NCI-H345 (cell line): ENCODE data around the gene TRABD2B.

Source experiments
- DNase-seq: peaks from one replicate; lab custom pipeline; 2025; lab: John Stamatoyannopoulos, UW

TRABD2B gene

DNA sequence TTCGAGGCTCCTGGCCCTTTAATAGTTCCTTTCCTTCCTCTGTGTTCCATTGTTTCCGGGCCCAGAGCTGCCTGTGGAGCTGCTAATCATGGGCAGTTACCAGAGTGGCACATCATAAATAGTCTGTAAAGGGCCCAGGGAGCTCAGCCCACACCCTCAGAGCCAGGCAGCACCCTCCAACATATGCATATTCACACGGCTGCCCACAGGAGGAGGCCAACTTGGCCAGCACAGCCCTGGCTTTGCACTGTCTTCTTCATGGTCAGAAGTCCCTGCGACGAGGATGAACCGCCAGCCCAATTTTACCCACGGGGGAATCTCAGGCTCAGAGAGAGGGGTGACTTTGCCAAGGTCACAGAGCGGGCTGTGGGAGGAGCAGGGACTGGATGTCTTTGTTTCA lies 172.5 kb downstream of the TRABD2B start:
- DNase-seq: no peak

DNA sequence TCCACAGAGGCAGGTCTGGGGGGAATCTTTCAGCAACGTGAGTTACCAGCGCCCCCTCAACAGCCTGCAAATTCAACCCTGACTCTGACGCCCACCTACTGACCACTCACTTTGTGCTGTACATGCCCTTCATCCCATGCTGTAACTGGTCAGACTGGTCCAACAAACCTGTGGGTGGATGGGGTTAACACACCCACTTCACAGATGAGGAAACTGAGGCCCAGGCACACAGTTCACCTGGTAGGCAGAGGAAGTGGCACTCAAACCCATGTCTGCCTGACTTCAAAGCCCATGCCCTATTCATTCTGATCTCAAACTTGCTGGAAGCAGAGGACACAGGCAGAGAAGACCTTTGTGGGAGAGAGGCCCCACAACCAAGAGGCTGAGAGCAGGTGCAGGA lies 172.9 kb downstream of the TRABD2B start:
- DNase-seq: no peak

DNA sequence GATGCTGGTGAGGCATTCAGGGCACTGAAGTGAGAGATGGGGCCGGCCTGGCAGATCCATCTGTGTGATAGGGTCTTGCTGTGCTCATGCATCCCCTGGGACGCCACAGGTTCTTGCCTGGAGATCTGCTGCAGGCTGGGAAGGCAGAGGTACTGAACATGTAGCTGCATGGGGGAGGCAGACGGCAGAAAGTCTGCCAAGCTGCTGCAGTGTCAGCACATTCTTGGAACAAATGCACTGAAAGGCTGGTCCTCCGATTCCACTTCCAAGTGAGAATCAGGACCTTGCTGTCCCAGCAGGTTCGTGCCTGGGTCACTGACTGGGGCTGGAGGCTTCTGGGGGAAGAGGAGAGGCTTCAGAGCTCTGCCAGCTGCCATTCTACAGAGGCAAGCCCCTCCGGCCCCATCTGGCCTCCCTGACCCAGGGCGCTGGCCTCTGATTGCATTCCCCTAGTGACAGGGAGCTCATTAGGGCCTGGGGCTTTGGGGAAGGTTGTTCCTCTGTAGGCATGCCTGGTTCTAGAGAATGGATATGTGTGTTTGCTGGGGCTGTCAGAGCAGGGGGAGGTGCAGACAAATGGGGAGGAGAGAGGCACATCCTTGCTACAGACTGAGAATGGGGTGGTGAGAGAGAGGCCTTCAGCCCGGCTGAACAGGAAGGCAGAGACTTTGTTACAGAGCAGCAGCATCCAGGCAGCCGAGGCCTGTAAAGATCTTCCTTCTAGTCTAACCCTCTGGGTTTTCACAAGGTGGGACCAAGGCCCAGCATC lies 174.0 kb downstream of the TRABD2B start:
- DNase-seq: no peak

DNA sequence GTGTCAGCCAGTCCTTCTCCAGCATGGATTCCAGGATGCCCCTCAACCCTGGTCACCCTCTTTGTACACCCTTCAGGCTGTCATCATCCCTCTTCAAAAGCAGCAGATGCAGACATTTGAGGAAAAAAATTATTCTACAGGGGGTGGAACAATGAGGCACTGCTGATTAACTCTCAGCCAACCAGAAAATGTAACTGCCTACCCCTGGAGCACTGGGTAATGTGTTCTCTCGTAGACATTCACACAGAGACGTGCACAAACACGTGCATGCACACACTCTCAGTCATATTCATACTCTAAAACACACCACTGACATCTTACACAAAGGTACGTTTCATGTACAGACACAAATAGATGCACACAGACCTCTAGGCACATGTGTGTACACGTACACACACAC lies 175.4 kb downstream of the TRABD2B start:
- no peak for DNase-seq

DNA sequence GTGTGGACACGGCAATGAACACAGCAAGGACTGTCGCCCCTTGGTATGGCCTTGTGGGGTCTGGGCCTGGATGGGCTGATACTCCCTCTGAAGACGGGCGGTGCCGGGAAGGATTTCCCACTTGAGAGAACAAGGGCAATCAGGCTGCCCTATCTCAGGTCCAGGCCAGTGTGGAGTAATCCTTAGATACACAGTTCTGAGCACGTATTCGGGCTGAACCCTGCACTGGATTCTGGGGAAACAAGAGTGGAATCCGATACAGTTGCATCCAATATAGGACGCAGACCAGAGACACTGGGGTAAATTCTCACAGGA lies 177.7 kb downstream of the TRABD2B start:
- no peak for DNase-seq

DNA sequence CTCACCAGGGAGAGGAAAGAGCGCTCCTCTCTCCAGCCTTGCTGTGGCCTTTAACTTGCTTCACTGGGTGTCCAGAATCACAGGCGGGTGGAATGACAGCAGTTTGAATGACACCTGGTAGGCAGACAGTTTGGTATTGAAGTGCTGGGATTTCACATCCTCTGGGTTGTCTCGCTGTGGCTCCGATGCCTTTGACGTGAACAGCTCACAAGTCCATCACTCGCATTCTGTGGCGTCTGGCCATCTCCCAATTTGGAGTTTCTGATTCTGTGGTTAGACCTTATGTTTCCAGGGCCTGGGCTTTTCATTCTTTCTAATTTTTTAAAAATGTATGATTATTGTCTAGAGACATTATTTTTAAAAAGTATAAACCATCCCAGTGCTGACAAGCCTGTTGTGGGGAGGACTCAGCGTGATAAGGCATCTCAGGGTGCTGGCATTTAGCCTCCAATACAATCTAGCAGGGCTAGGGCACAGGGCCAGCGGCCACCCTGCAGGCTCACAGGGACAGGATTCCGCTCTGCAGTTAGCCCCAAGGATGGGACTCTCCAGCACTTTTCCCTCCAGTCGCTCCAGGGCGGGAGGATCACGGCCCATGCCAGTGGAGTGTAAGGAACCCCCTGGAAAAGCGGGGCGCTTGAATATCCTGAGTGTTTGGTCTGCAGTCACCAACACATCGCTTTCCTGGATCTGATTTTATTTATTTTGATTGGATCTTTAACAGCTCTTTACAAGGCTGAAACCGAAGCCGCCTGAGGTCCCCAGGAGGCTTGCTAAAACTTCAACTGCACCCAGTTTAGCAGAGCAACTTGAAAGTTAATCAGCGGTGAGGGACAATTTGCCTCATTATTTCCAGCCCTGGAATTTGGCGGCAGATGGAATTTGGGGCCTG lies 178.3 kb downstream of the TRABD2B start:
- DNase-seq: no peak

DNA sequence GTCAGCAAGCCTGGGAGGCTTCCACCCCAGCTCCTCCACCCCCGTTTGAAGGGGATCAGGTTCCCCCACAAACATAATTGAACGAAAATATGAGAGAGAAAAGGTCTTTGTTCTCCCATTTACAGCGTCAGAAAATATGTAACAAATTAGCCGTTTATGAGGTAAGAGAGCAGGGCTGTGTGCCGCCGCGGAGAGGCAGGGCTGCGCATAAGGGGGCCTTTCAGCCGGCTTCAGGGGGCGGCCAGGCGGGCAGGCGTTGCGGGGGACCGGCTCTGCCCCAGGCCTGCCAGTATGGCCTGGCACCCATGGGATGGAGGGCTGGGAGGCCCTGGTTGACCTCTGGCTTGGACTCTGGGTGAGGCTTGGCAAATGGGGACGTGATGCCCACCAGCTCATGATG lies 179.3 kb downstream of the TRABD2B start:
- DNase-seq: no peak

DNA sequence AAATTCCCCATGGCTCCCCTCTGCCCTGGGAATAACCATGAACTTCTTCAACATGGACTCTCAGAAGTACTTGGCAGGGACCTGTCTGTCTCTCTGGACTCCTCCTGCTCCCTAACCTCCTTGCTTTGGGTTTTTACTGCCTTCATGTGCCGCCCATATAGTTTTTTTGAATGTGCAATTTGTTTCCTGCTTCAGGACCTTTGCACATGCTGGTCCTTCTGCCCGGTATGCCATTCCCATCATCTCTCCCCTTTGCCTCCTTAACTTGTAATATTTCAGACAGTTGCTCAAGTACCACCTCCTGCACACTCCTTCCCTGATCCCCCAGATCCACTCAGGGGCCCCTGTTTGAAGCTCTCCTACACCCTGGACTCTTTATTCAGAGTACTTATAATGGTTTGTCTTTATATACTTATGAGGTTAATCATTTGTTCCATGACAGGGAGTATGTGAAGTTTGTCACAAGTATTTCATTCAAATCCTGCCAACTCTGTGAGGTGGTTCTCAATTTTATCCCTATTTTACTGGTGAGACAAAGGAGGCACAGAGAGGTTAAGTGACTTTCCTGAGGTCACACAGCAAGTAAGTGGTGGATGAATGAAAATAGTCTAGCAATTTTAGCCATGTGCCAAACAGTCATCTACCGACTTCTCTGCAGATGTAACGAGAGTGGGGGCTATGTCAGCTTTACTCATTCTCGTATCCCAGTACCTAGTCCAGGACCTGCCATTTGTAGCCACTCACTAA lies 180.7 kb downstream of the TRABD2B start:
- no peak for DNase-seq

DNA sequence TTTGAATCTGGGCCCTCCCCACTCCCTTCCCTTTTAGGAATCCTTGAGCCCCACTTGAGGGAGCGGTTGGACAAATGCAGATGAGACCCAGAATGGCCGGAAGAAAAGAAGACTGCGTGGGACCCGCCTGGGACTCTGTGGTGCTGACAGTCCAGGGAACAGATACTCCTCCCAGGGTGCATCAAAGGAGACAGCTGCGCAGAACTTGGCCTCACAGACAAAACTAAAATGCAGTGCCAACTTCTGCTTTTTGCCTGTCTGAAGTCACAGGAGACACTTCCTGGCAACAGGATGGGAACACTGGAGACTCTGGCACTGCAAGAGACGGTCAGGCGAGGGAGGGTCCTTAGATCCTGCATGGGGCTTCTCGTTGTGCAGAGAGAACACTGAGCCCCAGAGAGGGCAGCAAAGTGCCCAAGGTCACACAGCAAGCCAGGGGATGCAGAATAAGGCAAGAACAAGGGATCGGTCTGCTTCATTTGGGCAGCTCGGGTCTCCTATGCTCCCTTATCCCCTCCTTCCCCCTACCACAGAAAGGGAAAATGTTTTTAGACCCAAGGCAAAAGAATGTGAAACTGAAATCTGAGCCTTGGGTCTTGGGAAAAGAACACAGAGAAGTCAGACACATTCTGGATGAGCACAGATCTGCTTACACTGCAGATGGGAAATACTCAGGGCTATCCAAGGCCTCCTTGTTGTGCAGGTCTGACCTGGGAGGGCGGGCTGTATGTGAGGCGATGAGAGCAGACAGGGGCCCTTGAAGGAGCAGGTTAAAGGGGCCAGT lies 182.4 kb downstream of the TRABD2B start:
- DNase-seq: no peak

DNA sequence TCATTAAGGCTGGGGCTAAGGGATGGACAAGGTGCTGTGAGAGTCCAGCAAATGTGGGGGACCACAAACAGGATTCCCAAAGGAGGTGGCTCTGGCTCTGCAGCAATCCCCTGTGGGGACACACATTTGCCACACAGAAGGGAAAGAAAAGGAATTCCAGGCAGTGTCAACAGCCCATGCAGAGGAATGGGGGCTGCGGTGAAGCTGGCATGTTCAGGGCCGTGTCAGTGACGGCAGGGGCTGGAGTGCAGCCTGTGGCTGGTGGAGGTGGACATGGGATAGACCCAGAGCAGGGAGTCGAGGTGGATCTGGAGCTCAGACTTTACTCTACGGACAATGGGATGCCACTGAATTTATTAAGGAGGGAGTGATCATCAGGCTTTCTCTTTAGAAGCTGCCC lies 183.2 kb downstream of the TRABD2B start:
- no peak for DNase-seq

DNA sequence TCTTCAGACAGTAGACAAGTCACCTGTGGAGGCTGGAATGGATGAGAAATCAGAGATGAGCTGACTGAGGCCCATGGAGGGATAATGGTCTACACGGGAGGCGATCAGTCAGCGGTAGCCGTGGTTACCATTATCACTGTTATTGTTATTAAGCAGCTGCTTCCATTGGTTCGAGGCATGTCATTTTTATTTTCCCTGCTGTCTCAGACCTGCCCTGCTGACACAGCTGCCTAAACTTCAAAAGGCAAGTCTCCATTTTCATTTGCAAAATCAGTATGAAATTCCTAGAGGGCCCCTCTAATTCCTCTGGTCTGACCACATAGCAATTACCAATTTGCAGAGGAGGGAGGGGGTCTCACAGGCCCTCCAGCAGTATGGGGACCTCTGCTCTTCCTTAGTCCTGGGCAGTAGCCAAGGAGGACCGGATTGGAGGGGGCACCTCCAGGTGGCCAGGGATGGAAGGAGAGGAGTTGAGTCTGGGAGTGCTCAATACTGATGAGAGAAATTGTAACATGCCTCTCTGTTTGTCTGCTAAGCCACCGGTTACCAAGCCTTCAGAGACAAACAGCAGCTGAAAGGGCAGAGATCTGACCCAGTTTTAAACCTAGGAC lies 184.2 kb downstream of the TRABD2B start:
- DNase-seq: no peak

DNA sequence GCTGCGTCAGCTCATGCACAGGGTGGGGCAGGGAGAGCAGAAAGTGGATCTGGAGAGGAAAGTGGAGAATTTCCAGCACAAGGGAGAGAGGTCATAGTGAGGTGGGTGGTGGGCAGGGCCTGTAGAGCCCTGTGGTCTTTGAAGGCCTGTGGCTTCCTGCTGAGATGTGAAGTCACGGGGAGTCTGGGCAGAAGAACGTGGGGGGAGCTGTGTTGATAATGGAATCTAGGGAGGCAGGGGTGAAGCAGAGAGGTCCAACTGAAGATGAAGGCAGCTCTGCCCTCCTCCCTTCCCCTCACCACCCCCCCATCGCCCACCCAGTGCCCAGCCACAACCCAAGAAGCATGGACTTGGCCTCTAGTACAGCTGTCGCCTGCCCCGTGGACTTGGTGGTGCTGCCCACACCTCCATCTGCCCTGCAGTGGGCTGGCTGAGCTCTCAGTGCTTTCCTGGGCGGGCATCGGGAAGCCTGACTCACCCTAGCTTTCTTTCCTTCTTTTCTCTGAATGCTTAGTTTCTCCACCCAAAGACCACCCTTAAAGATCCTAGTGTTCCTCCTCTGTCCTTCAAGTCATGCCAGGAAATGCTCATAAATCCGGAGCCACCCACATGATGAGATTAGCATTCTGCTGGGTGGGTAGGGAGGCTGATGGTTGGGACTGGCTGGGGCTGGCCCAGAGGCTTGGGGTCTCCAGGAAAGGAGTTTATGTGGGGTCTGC lies 186.1 kb downstream of the TRABD2B start:
- DNase-seq: no peak

DNA sequence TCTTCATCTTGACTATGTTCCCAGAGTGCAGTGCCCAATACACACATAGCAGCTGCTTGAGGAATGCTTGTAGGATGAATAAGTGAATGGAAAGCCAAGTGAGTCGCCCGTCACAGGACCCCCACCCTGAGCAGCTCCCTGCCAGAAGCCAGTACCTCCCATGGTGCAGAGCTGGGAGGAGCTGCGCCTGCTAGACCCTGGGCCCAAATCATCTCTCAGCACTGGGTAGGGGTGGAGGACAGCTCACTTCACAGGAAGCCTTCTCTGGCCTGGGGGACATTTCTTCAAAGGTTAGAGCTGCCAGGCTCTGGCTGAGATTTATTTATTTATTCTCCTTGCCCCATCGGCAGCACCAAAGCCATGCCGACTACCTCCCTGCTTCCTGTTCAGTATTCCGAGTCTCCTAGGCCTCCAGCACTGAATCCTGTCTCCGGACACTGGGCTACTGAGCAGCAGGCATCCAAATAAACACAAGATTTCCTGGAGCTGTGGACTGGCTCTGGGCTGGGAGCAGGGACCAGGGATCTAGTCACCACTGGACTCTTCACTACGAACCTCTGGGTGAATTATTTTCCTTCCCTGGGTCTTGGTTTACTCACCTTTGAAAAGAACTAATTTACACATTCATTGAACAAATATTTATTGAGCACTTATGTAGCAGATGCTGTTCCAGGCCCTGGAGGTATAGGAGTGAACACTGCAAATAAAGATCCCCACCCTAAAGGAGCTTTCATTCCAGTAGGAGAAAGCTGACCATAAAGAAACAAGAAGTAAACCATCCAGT lies 187.7 kb downstream of the TRABD2B start:
- DNase-seq: peak; percentile 61

DNA sequence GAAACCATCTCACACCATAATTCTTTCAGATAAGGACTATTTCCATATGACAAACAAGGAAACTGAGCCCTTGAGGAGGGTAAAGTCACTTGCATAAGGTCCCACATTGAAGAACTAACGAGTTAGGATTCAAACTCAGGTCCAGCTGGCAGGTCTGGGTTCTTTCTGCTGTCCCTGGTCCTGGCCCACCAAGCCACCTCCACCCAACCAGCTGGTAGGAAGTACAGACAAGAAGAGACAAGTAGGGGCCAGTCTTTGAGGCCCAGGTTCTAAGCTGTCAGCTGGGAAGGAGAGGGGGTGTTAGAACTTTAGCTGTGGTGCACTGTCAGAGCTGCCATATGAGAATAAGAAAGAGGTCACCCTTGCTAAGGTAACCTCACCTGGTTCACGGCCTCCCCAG lies 188.6 kb downstream of the TRABD2B start:
- DNase-seq: no peak

DNA sequence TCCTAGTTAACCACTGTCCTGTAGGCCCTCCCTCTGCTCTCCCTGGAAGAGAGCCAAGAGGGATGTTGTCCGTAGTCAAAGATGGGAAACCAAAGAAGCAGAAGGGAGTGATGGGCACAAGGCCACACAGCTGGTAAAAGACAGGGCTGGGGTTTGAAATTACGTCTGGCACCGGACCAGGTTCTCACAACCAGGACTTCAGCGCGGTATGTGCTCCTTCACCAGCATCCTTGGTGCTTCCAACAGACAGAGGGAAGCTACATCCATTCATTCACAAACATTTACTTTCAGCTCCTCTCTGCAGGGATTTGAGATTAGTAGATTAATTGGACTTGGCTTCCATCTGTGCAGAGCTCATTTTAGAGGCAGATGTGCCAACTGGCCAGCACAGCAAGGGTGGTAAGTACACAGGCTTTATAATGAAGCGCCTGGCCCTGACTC lies 191.2 kb downstream of the TRABD2B start:
- peak; percentile 66 for DNase-seq

DNA sequence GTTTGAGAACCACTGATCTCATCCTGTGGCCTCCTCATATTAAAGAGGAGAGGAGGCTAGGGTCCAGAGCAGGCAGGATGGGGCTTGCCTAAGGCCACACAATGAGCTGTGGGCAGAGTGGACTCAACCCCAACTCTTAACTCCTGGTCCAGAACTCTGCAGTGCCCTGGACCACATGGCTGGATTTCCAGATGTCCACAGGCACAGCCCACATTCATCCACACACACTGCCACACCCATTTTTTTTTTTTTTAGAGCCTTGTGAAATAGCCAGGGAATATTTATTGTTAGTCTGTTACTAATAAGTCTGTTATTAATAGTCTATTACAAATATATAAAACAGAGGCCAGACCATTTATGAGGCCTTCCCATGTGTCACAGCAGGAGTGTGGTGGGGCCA lies 192.2 kb downstream of the TRABD2B start:
- no peak for DNase-seq

DNA sequence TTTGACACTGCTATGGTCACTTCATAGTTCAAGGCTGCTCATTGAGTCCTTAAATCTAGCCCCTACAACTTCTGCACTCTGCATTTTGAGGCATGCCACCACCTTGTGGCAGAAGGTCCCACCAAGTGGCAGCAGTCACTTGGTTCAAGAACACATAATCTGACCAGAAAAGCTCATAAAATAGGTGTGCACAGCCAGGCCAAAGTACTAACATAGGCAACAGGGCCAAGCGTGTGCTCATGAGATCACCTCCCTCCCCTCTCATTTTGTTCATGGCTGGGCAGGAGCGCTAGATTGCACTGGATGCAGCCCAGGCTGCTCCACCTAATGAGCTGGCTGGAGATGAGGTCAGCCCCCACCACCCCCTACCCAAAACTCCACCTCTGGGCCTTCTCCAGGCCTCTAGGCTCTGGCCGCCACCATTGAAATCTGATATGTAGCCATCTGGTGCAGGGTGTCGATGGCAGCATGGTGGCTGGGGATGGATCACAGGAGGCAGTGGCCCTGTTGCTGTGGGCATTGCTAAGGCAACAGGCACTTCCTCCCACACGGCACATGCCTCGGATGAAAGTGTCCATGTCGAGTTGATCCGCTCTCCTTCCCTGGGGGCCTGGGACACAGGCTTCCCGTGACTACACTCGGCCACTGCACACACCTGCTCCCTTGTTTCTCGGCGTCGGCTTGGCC lies 193.2 kb downstream of the TRABD2B start:
- no peak for DNase-seq

DNA sequence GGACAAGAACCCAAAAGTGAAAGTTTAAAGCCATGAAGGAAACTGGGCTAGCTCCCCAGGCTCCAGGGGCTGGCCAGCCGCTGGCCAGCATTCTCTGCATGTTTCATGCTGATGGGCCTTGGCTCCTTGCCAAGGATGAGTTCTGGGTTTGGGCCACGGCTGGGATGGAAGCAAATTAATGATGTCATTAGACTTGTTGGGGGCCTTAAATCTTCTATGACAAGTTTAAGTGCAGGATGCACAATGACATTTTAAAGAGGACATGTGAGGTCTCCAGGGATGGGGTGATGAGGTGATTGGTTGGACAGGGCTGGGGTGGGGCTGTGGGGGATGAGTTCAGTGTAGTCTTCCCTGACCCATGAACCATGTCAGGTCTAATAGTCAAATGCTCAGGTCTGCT lies 199.6 kb downstream of the TRABD2B start:
- no peak for DNase-seq

DNA sequence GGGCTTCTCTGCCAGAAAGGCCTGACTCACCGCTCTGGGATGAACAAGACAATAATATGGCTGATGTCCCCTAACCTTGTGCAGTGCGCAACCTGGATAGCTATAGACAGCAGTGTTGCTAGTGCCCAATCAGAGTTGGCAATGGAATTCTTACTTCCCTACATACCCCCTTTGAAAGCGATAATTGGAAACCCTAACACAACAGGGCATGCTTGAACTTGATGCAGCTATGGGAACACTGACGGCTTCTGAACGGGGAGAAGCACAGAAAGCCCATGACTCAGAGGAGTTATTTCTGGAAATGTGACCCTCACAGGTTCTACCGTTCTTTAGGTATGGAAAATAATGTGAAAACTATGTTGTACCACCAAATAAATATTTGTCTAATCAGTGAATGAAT lies 200.6 kb downstream of the TRABD2B start:
- DNase-seq: no peak
